ES-I3 (cell line): ENCODE data around the gene RMND1.

ENCODE experiments used
- H3K36me3 ChIP-seq: 2 replicates; pipeline ENCODE4 v1.6.1; 2013; ENCODE audit warnings: mild to moderate bottlenecking, low read length, control low read depth, moderate library complexity; ENCODE audit not compliant: insufficient read depth
- H3K4me1 ChIP-seq: 2 replicates; pipeline ENCODE4 v1.6.1; 2013; ENCODE audit warnings: mild to moderate bottlenecking, control low read depth, low read length; ENCODE audit not compliant: insufficient read depth
- H3K9ac ChIP-seq: 2 replicates; pipeline ENCODE4 v1.6.1; 2013; ENCODE audit warnings: low read depth, mild to moderate bottlenecking, low read length, moderate library complexity
- H3K9me3 ChIP-seq: 2 replicates; pipeline ENCODE4 v1.6.1; 2013; ENCODE audit warnings: mild to moderate bottlenecking, low read length, moderate library complexity; ENCODE audit not compliant: control insufficient read depth, insufficient read depth

Gene RMND1

GRCh38 chr6:151451950-151452749, at the start of gene RMND1:
TSS of gene RMND1 (minus strand) at chr6:151452126. CDS start at chr6:151445811, 6,315 bp downstream.
- H3K4me1 ChIP-seq = peaks cover 10% of the 10 kb centered on the region
- no peaks in the 10 kb centered on the region for H3K9me3 ChIP-seq
- H3K9ac ChIP-seq = peak within 1 kb of the TSS; percentile 93
- H3K36me3 ChIP-seq = peaks cover 8% of the 10 kb centered on the region

DNA sequence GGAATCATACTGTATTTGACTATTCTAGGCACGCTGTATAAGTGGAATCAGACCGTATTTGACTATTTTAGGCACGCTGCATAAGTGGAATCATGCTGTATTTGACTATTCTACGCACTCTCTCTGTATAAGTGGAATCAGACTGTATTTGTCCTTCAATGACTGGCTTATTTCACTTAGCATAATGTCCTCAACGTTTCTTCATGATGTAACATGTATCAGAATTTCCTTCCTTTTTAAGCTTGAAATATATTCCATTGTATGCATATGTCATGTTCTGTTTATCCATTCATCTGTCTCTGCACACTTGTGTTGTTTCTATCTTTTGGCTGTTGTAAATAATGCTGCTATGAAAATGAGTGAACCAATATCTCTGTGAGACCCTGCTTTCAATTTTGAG, 47.6 kb upstream of the RMND1 start:
- Histone ChIP-seq H3K4me1 (peaks cover 7% of the 10 kb centered on the region; the same call in 1 of the 2 replicates), H3K9me3 (no peaks in the 10 kb centered on the region), H3K9ac (no peak overlapping the region), H3K36me3 (no peaks in the 10 kb centered on the region)

DNA sequence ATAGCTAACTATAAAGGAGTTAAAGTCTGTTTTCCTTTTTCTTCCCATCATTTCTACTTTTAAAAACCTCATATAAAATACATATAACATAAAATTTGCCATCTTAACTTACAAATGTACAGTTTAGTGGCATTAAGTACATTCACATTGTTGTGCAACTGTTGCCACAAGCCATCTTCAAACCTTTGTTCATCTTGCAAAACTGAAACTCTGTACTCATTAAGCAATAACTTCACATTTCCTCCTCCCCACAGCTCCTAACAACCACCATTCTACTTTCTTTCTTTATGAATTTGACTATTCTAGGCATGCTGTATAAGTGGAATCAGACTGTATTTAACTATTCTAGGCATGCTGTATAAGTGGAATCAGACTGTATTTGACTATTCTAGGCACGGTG, 46.4 kb upstream of the RMND1 start:
- Histone ChIP-seq H3K4me1 (peaks cover 7% of the 10 kb centered on the region; the same call in 1 of the 2 replicates), H3K9ac (no peak overlapping the region), H3K36me3 (no peaks in the 10 kb centered on the region), H3K9me3 (no peaks in the 10 kb centered on the region)

DNA sequence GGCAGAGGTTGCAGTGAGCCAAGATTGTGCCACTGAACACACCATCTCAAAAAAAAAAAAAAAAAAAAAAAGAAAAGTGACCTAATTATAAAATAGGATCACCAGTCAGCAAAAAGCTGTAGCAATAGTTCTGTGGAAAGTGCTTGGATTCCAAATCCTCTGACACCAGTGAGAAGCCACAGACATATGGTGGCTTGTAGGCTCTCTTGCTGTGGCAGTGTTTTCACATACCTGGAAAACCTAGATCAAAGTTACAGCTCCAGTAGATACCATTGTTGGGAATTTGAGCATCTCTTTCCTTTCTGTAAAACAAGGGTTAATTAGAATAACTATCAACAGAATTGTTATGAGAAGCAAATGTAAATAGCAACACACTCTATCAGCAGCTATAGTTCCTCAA, 46.0 kb upstream of the RMND1 start:
- Histone ChIP-seq H3K36me3 (no peaks in the 10 kb centered on the region), H3K9me3 (no peaks in the 10 kb centered on the region), H3K4me1 (peaks cover 7% of the 10 kb centered on the region; the same call in 1 of the 2 replicates), H3K9ac (no peak overlapping the region)

GRCh38 chr6:151495380-151495779, 43.5 kb upstream of the RMND1 start:
- H3K4me1 ChIP-seq = peaks cover 3% of the 10 kb centered on the region; the same call in 1 of the 2 replicates
- no peaks in the 10 kb centered on the region for H3K36me3 ChIP-seq
- H3K9me3 ChIP-seq = no peaks in the 10 kb centered on the region
- no peak overlapping the region for H3K9ac ChIP-seq

GRCh38 chr6:151494936-151495320, 43.0 kb upstream of the RMND1 start:
- Histone ChIP-seq H3K36me3 (no peaks in the 10 kb centered on the region), H3K4me1 (peaks cover 3% of the 10 kb centered on the region; the same call in 1 of the 2 replicates), H3K9me3 (no peaks in the 10 kb centered on the region), H3K9ac (peak overlapping the region; percentile 76; the same call in 1 of the 2 replicates)

GRCh38 chr6:151494235-151494935, 42.5 kb upstream of the RMND1 start:
- no peaks in the 10 kb centered on the region for H3K36me3 ChIP-seq
- no peaks in the 10 kb centered on the region for H3K9me3 ChIP-seq
- H3K4me1 ChIP-seq = peaks cover 3% of the 10 kb centered on the region; the same call in 1 of the 2 replicates
- peak overlapping the region; percentile 76 for H3K9ac ChIP-seq

DNA sequence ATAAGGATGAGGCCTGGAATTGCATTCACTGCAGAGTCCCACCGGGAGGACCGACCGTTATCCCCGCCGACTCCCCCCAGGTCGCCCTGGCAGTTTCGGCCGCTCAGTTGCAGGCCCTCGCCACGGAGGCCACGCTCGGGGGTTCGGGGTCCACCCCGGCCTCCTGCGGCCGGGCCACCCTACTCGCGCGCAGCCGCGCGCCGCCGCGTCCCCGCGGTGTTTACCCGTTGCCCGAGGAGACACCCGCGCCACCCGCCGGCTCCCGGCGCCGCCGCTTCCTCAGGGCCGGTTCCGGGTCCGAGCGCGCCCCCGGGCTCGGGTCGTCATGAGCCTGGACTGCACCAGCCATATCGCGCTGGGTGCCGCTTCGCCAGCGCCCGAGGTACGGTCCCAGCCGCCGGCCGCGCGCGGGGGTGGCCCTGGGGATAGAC, 41.9 kb upstream of the RMND1 start, which contains the start of gene CCDC170:
CCDC170 (plus strand) TSS at position 214 of the 431 bp plus-strand sequence; CDS start at position 326, 112 bp downstream.
- peak within 1 kb of the TSS; percentile 76 for H3K9ac ChIP-seq
- peaks cover 3% of the 10 kb centered on the region; the same call in 1 of the 2 replicates for H3K4me1 ChIP-seq
- no peaks in the 10 kb centered on the region for H3K36me3 ChIP-seq
- no peaks in the 10 kb centered on the region for H3K9me3 ChIP-seq

DNA sequence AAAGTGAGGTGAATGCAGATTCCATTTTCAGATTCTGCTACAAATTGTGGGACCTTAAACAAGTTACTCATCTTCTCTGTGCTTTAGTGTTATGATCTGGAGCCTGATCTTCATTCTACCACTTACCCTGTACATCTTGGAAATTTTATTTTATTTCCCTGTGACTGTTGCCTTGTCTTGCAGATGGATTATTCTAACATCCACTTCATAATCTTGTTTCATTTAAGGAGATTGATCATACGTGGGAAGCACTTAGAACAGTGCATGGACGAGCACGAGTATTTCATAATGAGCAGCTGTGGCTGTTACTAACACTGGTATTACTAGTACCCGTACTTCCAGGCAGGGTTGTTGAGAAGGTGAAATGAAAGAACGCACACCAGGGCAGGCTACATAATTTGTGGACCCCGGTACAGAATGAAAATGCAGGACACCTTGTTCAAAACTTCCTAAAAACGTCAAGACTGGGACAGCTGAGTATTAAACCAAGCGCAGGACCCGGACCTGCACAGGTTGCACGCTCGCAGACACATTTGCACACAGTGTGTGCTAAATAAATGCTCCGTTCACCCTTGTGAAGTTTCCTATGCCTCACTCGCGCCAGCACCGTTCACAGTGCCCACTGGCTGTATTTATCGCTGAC, 41.4 kb upstream of the RMND1 start:
- Histone ChIP-seq H3K9me3 (no peaks in the 10 kb centered on the region), H3K9ac (peak overlapping the region; percentile 76), H3K36me3 (no peaks in the 10 kb centered on the region), H3K4me1 (peaks cover 3% of the 10 kb centered on the region; the same call in 1 of the 2 replicates)

DNA sequence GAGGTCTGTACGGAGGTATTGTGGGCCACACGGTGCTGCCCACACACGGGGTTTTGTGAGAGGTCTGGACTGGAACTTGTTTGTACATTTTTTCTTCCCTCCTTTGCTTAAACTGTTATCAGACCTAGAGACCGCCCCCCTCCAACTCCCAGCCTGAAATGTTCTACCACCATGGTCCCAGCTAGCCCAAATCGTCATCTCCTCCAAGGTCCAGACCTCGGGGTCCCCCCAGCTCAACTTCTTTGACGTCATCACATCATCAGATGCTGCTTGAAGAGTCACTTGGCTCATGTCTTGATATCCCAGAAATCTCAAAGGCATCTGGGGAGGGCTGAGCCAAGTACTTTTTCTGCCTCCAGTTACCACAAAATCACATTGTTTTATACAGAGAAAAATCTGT, 39.1 kb upstream of the RMND1 start:
- Histone ChIP-seq H3K4me1 (peaks cover 3% of the 10 kb centered on the region; the same call in 1 of the 2 replicates), H3K36me3 (no peaks in the 10 kb centered on the region), H3K9me3 (no peaks in the 10 kb centered on the region), H3K9ac (no peak overlapping the region)

GRCh38 chr6:151488226-151488625, 36.3 kb upstream of the RMND1 start:
- H3K9me3 ChIP-seq = no peaks in the 10 kb centered on the region
- no peaks in the 10 kb centered on the region for H3K36me3 ChIP-seq
- no peaks in the 10 kb centered on the region; the same call in 1 of the 2 replicates for H3K4me1 ChIP-seq
- no peak overlapping the region for H3K9ac ChIP-seq

GRCh38 chr6:151483994-151484393, 32.1 kb upstream of the RMND1 start:
- Histone ChIP-seq H3K9me3 (no peaks in the 10 kb centered on the region), H3K36me3 (no peaks in the 10 kb centered on the region), H3K9ac (no peak overlapping the region), H3K4me1 (peaks cover 5% of the 10 kb centered on the region)

DNA sequence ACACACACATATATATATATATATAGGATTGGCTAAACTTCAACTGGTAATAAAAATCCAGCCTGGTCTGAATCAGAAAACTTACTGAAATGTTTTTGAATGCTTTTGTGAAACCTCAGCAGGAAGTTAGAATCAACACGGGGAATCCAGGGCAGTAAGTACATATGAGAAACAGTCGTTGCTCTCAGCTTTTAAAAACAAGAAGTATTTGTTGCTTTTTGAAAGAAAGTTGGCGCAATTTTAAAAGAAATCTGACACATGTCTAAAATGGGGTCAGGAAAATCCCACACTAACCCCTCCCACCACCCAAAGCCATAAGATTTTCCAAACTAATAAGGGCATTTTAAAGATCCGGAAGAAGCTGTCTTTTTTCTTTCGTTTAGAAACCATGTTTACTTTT, 30.4 kb upstream of the RMND1 start:
- Histone ChIP-seq H3K36me3 (no peaks in the 10 kb centered on the region), H3K9me3 (no peaks in the 10 kb centered on the region), H3K4me1 (peaks cover 9% of the 10 kb centered on the region), H3K9ac (no peak overlapping the region)

- no peak overlapping the region for H3K9ac ChIP-seq
- H3K36me3 ChIP-seq = no peaks in the 10 kb centered on the region
- H3K9me3 ChIP-seq = no peaks in the 10 kb centered on the region
- peaks cover 9% of the 10 kb centered on the region for H3K4me1 ChIP-seq
These were observed 29.9 kb upstream of the RMND1 start for GRCh38 chr6:151481786-151482185.
